ENCODE measurements around the gene FBXW7. TPM values are rescaled to one million over a fixed set of nuclear protein-coding genes. Genes with fewer than 3 reads are reported as not detected.

The FBXW7 gene
- polyA plus RNA-seq, 1 of the 3 experiments (the other 2 are of a cell fraction), result 7.7 TPM

DNA sequence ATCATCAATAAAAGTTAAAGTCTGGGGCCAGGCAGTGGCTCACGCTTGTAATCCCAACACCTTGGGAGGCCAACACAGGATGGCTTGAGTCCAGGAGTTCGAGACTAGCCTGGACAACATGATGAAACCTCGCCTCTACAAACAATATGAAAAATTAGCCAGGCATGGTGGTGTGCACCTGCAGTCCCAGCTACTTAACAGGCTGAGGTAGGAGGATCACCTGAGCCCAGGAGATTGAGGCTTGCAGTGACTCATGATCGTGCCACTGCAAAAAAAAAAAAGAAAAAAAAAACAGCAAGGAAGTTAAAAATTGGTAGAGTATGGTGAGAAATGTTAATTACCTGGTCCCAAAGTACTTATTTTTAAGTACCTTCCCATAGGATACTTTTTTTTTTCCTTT, 27.5 kb downstream of the FBXW7 start:
- H3K4me3 ChIP-seq (ENCODE audit: low read depth in 2 of 2, low read length in 1 of 2), result no peak overlapping the region
- H3K9ac ChIP-seq, result no peak overlapping the region
- H3K27ac ChIP-seq (ENCODE audit: low read depth in 2 of 2, low read length in 1 of 2), result no peak overlapping the region
- CTCF ChIA-PET, result interaction anchor here (1.1 kb wide), 1 partner anchor 9 kb away, joined by 3 read pairs; no protein-coding TSS in a partner anchor
- no peak overlapping the region for H2AFZ ChIP-seq (ENCODE audit: low read depth)
- peaks cover 81% of the 10 kb centered on the region for H3K79me2 ChIP-seq (ENCODE audit: insufficient read depth)
- H3K4me2 ChIP-seq, result no peak overlapping the region
- peaks cover 11% of the 10 kb centered on the region for H3F3A ChIP-seq (replicated peaks; ENCODE audit: insufficient read depth)
- POLR2A ChIA-PET, result no interaction called here
- no peaks in the 10 kb centered on the region for H4K20me1 ChIP-seq (ENCODE audit: insufficient read depth)
- peaks cover 0 to 4% of the 10 kb centered on the region in 2 experiments; a peak in 2 of 4 replicates for H3K4me1 ChIP-seq (ENCODE audit: control insufficient read depth in 1 of 2, insufficient read depth in 2 of 2, low read depth in 1 of 2, low read length in 1 of 2)
- TF ChIP-seq, protein P1, sequence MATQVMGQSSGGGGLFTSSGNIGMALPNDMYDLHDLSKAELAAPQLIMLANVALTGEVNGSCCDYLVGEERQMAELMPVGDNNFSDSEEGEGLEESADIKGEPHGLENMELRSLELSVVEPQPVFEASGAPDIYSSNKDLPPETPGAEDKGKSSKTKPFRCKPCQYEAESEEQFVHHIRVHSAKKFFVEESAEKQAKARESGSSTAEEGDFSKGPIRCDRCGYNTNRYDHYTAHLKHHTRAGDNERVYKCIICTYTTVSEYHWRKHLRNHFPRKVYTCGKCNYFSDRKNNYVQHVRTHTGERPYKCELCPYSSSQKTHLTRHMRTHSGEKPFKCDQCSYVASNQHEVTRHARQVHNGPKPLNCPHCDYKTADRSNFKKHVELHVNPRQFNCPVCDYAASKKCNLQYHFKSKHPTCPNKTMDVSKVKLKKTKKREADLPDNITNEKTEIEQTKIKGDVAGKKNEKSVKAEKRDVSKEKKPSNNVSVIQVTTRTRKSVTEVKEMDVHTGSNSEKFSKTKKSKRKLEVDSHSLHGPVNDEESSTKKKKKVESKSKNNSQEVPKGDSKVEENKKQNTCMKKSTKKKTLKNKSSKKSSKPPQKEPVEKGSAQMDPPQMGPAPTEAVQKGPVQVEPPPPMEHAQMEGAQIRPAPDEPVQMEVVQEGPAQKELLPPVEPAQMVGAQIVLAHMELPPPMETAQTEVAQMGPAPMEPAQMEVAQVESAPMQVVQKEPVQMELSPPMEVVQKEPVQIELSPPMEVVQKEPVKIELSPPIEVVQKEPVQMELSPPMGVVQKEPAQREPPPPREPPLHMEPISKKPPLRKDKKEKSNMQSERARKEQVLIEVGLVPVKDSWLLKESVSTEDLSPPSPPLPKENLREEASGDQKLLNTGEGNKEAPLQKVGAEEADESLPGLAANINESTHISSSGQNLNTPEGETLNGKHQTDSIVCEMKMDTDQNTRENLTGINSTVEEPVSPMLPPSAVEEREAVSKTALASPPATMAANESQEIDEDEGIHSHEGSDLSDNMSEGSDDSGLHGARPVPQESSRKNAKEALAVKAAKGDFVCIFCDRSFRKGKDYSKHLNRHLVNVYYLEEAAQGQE (IDR thresholded peaks at IDR 0.05; ENCODE audit: low read depth, low read length), result no peak
- TF ChIP-seq, protein P2, sequence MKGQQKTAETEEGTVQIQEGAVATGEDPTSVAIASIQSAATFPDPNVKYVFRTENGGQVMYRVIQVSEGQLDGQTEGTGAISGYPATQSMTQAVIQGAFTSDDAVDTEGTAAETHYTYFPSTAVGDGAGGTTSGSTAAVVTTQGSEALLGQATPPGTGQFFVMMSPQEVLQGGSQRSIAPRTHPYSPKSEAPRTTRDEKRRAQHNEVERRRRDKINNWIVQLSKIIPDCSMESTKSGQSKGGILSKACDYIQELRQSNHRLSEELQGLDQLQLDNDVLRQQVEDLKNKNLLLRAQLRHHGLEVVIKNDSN (IDR thresholded peaks at IDR 0.05; ENCODE audit: borderline replicate concordance, low read depth), result no peak
- TF ChIP-seq EP300 (IDR thresholded peaks at IDR 0.05; ENCODE audit: borderline replicate concordance in 1 of 2, low read depth in 1 of 2, low read length in 1 of 2) (no peak), ELF1 (IDR thresholded peaks at IDR 0.05) (no peak), RFX5 (IDR thresholded peaks at IDR 0.05; ENCODE audit: low read length) (no peak), CHD2 (IDR thresholded peaks at IDR 0.05; ENCODE audit: low read length, partially characterized antibody) (no peak), SIN3A (IDR thresholded peaks at IDR 0.05; ENCODE audit: borderline replicate concordance, low read depth, low read length) (no peak), SMC3 (IDR thresholded peaks at IDR 0.05; ENCODE audit: low read depth, low read length) (no peak), FOSL2 (IDR thresholded peaks at IDR 0.05; ENCODE audit: borderline replicate concordance, low read depth) (no peak), MEF2A (IDR thresholded peaks at IDR 0.05; ENCODE audit: borderline replicate concordance, low read depth) (no peak), RCOR1 (IDR thresholded peaks at IDR 0.05; ENCODE audit: low read length) (no peak), FOXJ3 (CRISPR knock-in tag; IDR thresholded peaks at IDR 0.05) (no peak)
- TF ChIP-seq, protein P3, sequence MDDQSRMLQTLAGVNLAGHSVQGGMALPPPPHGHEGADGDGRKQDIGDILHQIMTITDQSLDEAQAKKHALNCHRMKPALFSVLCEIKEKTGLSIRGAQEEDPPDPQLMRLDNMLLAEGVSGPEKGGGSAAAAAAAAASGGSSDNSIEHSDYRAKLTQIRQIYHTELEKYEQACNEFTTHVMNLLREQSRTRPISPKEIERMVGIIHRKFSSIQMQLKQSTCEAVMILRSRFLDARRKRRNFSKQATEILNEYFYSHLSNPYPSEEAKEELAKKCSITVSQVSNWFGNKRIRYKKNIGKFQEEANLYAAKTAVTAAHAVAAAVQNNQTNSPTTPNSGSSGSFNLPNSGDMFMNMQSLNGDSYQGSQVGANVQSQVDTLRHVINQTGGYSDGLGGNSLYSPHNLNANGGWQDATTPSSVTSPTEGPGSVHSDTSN (IDR thresholded peaks at IDR 0.05), result no peak
- TF ChIP-seq, protein P4, sequence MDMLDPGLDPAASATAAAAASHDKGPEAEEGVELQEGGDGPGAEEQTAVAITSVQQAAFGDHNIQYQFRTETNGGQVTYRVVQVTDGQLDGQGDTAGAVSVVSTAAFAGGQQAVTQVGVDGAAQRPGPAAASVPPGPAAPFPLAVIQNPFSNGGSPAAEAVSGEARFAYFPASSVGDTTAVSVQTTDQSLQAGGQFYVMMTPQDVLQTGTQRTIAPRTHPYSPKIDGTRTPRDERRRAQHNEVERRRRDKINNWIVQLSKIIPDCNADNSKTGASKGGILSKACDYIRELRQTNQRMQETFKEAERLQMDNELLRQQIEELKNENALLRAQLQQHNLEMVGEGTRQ (IDR thresholded peaks at IDR 0.05; ENCODE audit: borderline replicate concordance, low read depth, low read length), result no peak
- TF ChIP-seq, protein P5, sequence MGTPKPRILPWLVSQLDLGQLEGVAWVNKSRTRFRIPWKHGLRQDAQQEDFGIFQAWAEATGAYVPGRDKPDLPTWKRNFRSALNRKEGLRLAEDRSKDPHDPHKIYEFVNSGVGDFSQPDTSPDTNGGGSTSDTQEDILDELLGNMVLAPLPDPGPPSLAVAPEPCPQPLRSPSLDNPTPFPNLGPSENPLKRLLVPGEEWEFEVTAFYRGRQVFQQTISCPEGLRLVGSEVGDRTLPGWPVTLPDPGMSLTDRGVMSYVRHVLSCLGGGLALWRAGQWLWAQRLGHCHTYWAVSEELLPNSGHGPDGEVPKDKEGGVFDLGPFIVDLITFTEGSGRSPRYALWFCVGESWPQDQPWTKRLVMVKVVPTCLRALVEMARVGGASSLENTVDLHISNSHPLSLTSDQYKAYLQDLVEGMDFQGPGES (IDR thresholded peaks at IDR 0.05; ENCODE audit: low read depth, low read length), result no peak
- TF ChIP-seq, protein P6, sequence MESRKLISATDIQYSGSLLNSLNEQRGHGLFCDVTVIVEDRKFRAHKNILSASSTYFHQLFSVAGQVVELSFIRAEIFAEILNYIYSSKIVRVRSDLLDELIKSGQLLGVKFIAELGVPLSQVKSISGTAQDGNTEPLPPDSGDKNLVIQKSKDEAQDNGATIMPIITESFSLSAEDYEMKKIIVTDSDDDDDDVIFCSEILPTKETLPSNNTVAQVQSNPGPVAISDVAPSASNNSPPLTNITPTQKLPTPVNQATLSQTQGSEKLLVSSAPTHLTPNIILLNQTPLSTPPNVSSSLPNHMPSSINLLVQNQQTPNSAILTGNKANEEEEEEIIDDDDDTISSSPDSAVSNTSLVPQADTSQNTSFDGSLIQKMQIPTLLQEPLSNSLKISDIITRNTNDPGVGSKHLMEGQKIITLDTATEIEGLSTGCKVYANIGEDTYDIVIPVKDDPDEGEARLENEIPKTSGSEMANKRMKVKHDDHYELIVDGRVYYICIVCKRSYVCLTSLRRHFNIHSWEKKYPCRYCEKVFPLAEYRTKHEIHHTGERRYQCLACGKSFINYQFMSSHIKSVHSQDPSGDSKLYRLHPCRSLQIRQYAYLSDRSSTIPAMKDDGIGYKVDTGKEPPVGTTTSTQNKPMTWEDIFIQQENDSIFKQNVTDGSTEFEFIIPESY (IDR thresholded peaks at IDR 0.05; ENCODE audit: borderline replicate concordance, low read depth), result no peak
- H3K27me3 ChIP-seq (ENCODE audit: insufficient read depth), result no peaks in the 10 kb centered on the region
- H3K9me2 ChIP-seq, result no peaks in the 10 kb centered on the region
- WGBS (ENCODE audit: low lambda C conversion rate), result 82% methylated on average over 4 of the region's 4 CpGs
- DNase-seq, result no peak
- H3K36me3 ChIP-seq (replicated peaks in 1 of 2; ENCODE audit: control insufficient read depth in 1 of 2, insufficient read depth in 2 of 2, low read length in 1 of 2), result peaks cover 0 to 6% of the 10 kb centered on the region in 2 experiments
- H3K9me3 ChIP-seq, result no peaks in the 10 kb centered on the region
